HG03457 (cell line): ENCODE results near the gene MISP.

Experiments used
- ATAC-seq: cut with Tn5 transposase; IDR thresholded peaks from one replicate; pipeline ENCODE4 v1.9.1; 2021; ENCODE audit warnings: moderate number of reproducible peaks; ENCODE audit not compliant: unreplicated experiment

MISP gene

DNA sequence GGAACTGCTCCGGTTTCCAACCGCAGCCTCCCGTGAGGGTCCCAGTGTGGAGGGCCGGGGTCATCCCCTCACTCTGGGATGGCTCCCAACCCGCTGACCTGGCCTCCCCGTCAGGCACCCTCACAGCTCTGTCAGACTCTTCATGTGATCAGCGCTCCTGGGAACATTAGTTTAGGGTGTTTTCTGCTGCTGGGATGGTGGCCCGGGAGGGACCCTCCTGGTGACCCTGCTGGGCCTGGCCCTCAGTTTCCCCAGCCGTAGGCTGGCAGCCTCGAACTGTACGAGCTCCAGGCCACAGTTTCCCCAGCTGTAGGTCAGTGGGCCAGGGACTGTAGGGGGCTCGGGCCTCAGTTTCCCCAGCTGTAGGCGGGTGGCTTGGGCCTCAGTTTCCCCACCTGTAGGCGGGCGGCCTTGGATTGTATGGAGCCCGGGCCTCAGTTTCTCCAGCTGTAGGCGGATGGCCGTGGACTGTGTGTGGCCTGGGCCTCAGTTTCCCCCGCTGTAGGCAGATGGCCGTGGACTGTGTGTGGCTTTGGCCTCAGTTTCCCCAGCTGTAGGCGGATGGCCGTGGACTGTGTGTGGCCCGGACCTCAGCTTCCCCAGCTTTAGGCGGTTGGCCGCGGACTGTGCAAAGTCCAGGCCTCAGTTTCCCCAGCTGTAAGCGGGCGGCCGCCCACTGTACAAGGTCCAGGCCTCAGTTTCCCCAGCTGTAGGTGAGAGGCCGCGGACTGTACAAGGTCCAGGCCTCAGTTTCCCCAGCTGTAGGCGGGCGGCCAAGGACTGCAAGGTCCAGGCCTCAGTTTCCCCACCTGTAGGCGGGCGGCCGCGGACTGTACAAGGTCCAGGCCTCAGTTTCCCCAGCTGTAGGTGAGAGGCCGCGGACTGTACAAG lies 45.0 kb downstream of the MISP start:
- ATAC-seq, result no peak

- ATAC-seq, result peak; percentile 59
Observed at GRCh38 chr19:796692-797527, 46.0 kb downstream of the MISP start, which contains the start of gene PTBP1. PTBP1 (plus strand) TSS chr19:797452; CDS start chr19:797498, 46 bp downstream.

GRCh38 chr19:797528-798414 lies 46.9 kb downstream of the MISP start:
- ATAC-seq, result peak; percentile 22

DNA sequence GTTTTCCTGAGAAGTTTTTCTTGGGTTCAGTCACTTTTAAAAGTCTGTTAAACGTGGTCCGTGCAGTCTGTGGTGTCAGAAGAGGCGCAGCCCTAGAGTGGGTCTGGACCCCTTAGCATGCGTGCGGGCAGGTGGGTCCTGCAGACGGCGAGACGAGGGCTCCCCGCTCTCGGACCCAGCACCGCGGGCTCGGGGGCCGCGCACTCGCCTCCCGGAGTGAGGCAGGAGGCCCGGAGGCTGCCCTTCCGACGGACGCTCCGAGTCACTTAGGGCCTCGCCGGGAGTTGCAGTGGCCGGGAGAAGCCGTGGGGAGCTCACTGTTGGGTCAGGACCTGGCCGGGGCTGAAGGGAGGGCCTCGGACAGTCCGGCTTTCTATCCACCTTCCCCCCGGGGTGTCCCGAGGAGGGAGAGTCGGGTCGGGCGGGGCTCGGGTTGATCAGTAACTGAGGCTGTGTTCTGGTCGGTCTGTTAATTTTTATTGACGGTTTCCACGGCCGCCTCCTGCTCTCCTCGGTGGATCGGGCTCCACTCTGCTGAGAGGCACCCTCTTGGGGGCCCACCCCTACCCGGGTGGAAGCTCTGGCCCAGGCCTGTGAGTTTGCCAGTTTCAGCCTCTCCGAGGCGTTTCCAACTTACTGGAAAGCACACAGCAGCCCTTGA lies 47.6 kb downstream of the MISP start:
- ATAC-seq, result no peak

DNA sequence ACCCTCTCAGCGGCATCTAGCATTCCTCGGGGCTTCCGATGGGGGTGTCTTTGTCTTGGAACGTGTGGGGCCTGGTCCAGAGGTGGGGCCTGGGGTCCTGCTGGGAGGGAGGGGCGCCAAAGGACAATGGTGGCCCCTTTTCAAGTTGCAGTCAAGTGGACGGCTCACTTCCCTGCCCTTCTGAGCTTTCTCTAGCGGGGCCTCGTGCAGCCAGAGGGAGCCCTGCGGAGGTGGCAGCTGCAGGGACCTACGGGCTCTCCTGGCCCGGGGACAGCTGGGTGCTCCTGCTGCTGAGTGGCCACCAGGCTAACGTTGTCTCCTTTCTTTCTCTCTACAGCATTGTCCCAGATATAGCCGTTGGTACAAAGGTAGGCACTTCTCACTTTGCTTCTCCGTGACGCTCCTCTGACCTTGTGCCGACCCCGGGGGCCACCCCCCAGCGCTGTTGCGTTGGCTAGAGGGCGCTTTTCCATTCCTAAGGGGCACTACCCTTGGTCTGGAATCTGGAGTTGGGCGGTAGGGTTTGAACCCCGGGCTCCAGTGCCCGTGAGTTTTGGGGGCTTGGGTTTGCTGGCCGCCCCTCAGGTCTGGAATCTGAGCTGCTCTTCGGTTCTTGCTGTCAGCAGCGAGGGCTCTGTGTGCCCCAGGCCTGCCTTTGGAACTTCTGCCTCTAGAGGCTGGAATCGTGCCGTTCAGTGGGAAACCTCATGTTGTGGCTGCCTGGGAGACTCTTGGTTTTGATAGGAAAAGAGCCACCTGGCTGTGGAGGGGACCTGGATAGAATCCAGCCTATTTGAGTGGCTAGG lies 48.4 kb downstream of the MISP start:
- no peak for ATAC-seq

DNA sequence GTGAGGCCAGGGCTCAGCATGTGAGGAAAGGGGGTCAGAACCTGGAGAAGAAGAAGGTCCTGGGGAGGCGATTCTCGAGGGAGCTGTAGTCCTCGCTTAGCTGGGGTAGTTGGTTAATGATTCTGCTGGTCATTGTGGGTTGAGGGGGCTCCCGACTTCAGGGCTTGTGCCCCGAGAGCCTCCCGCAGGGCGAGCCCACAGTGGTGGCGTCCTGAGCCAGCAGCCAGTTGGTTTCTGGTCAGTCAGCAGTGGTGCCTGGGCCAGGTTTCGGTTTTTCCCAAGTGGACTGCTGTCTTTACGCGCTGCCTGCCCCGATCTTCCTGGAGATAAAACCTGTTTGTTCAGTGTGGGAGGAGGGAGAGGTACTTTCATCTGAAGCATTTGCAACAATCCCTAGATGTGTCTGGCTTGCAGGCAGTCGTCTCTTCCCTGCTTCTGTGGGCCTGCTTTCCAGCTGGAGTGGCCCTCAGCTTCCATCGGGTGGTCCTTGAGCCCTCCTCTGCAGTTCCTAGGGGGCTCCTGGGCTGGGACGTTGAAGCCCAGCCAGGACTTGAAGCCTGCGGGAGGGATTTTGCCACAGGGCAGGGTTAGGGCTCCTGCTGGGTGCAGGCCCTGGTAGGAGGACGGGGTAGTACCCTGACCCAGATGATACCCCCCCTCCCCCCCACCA lies 49.6 kb downstream of the MISP start:
- no peak for ATAC-seq

- no peak for ATAC-seq
Observed at GRCh38 chr19:801030-801860, 50.3 kb downstream of the MISP start.

DNA sequence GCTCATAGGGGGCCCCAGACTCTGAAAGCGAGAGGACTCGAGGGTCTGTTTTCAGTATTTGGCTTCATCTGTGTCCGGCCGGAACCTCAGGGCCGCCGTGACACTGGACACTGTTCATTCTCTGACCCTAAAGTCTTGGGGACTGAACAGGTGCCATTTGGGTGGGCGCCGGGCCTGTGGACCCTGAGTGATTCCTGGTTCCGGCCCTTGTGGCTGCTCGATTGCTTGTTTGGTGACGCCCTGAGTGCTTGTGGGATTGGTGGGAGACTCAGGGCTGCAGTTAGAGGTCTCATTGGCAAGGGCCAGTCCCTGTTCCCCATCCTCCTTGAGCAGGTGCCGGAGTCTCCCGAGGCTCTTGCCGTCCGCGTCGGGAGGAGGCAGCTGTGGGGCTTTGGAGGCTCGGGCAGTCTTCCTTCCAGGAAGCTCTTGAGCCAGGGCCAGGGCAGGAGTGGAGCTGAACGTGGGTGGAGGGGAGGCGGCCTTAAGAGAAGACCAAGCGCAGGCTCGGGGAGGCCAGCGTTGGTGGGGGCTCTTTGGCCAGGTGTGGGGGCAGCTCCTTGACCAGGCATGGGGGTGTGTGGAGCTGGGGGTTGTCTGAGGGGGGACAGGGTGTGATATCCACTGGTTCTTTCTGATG lies 51.1 kb downstream of the MISP start:
- no peak for ATAC-seq

DNA sequence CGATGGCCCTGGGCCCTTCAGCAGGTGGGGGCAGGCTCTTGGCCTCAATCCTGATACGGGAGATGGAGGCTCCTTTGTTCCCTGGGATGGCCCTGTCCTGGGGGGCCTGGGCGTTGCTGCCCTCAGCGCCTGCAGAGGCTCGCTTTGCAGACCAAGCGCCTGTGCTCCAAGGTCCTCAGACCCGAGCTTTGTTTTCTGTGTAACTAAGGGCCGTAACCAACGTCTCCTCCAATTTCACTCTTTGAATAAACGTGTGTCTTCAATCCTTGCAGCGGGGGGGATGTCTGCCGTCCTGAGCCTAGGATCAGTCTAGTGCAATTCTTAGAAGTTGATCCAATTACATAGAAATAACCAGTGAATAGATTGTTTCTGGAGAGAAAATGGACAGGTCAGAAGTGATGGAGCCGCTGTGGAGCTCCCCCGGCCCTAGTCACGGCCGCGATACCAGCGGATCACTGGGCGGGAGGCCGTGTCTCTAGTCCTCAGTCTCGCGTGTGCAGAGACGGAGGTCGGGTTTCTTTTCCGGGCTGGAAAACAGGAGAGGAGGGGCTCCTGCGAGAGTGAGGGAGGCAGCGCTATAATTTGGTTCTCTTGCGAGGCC lies 51.7 kb downstream of the MISP start:
- ATAC-seq, result no peak

GRCh38 chr19:803099-803561 lies 52.2 kb downstream of the MISP start:
- no peak for ATAC-seq

GRCh38 chr19:803686-804418 lies 52.9 kb downstream of the MISP start:
- ATAC-seq, result no peak

DNA sequence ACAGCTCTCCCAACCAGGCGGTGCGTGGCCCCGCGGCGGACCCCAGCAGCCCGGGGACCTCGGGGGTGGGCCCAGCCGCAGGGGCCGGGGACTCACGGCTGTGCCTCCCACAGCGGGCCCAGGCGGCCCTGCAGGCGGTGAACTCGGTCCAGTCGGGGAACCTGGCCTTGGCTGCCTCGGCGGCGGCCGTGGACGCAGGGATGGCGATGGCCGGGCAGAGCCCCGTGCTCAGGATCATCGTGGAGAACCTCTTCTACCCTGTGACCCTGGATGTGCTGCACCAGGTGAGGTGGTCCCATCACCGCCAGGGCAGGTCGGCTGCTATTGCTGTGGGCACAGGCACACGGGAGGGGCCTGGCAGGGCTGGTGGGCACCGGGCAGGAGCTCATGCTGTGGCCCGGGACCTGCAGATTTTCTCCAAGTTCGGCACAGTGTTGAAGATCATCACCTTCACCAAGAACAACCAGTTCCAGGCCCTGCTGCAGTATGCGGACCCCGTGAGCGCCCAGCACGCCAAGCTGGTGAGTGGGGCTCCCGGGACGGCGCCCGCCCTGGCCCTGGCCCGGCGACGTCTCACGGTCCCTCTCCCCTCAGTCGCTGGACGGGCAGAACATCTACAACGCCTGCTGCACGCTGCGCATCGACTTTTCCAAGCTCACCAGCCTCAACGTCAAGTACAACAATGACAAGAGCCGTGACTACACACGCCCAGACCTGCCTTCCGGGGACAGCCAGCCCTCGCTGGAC lies 53.7 kb downstream of the MISP start:
- no peak for ATAC-seq

GRCh38 chr19:805166-805551 lies 54.2 kb downstream of the MISP start:
- ATAC-seq, result no peak

DNA sequence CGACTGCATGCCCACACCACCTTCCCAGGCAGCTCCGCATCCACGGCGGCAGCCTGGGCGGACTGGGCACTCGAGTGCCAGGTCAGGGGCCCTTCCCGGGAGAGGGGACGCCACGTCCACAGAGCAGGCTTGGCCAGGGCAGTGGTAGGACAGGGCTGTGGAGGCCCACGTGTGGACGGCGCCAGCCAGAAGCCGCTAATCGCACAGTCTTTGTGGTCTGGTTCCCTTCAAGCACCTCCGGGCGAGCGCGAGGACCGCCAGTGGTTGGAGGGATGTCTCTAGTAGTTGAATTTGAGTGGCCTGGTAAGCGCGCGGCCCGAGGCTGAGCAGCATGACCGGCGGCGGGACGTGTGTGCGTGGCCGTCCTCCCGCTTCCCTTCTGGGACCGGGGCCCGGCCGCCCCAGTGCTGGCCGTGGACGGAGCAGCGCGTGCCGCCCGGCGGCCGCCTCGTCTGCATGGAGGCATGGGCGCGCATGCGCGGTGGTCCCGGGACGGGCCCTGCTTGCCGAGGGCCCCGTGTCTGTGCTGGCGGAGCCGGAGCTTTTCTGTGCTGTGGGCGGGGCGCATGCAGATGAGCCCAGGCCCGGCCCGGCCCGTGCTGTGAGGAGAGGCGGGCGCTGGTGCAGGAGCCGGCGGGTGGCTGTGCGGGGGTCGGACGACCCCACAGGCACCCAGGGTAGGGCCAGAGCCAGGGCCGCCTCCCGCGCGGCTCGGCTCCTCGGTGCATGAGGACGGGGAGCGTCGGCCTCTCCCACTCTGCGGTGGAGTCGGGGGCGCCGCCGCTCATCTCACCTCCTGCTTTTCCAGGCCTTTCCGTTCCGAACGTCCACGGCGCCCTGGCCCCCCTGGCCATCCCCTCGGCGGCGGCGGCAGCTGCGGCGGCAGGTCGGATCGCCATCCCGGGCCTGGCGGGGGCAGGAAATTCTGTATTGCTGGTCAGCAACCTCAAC lies 55.0 kb downstream of the MISP start:
- no peak for ATAC-seq
